Prostate gland (tissue), 2 donors: ENCODE measurements around the gene DISP3. TPM values are rescaled to one million over a fixed set of nuclear protein-coding genes. Genes with fewer than 3 reads are reported as not detected.

Source experiments
- DNase-seq: peaks from one replicate; pipeline ENCODE4 v3.0.0-alpha.2; 2019; ENCODE audit warnings: low spot score
- H3K27ac ChIP-seq, 2 donors: fragments of 200-600 bp; sonication (generic); 2 replicates each; pipeline ENCODE4 v1.5.1; 2017 to 2019
- H3K27me3 ChIP-seq: fragments of 200-600 bp; sonication (generic); replicated peaks from 2 replicates; pipeline ENCODE4 v1.5.1; 2019; ENCODE audit not compliant: insufficient read depth
- H3K36me3 ChIP-seq, 2 donors: fragments of 200-600 bp; sonication (generic); 1 replicate in 1 of 2; 2 replicates in 1 of 2; pipeline versions ENCODE4 v1.5.1 to v1.8.1; 2017 to 2019
- H3K4me1 ChIP-seq: fragments of 200-600 bp; sonication (generic); replicated peaks from 2 replicates; pipeline ENCODE4 v1.5.1; 2019
- H3K4me3 ChIP-seq, 2 donors: fragments of 200-600 bp; sonication (generic); 2 replicates each; pipeline ENCODE4 v1.5.1; 2017 to 2019
- H3K9me3 ChIP-seq: fragments of 200-600 bp; sonication (generic); 2 replicates; pipeline ENCODE4 v1.5.1; 2017
- POLR2A ChIP-seq: fragments of 450-650 bp; IDR thresholded peaks from one replicate; pipeline ENCODE4 v1.6.1; 2016; ENCODE audit warnings: antibody characterized with exemption, mild to moderate bottlenecking
- POLR2AphosphoS5 ChIP-seq: sonication (generic); formaldehyde crosslinking; IDR thresholded peaks from one replicate; pipeline ENCODE4 v1.6.1; 2017; ENCODE audit warnings: antibody characterized with exemption
- WGBS: methylation state at CpG from one replicate; pipeline ENCODE4 v1.1.5; 2018; 5-methylcytosine and 5-hydroxymethylcytosine counted together
- intact Hi-C: fragments of 100-400 bp; cut with DNase I; formaldehyde crosslinking; loops from one replicate; pipeline ENCODE4 v1.14.2; 2022
- total RNA-seq, 2 donors: library from RNA; depleted of rRNA; stranded (reverse); fragments of >200 nt; gene quantifications; one replicate each; pipeline ENCODE4 v1.1.0, GENCODE V29; 2016
- TF ChIP-seq, protein P1 (sequence below), 4 experiments: fragments of 200-600 bp in 2 of 4; fragments of 450-650 bp in 2 of 4; sonication (generic) in 2 of 4; IDR thresholded peaks; 1 replicate in 3 of 4; 2 replicates in 1 of 4; pipeline ENCODE4 v1.5.1; 2016 to 2019; ENCODE audit warnings: antibody characterized with exemption in 4 of 4, mild to moderate bottlenecking in 2 of 4, moderate library complexity in 2 of 4

Gene DISP3
- total RNA-seq, 2 donors from 2014 or later = 0.80 to 1.7 TPM

DNA sequence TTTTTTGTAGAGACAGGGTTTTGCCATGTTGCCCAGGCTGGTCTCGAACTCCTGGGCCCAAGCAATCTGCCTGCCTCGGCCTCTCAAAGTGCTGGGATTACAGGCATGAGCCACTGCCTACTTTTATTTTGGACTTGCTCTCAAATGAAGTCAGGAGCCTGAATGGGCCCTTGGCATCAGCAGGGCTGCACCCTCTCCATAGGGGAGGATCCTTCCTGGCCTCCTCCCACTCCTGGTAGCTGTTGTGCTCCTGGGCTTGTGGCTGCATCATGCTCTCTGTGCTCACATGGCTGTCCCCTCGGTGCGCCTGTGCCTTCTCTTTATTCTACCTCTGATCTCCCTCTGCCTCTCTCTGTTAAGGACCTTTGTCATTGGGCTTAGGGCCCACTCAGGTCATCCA is 46.4 kb upstream of the DISP3 start:
- intact Hi-C loops = no loop called here
- DNase-seq = no peak
- WGBS = 87% methylated on average over 4 of the region's 4 CpGs
- Histone ChIP-seq H3K36me3 (no peaks in the 10 kb centered on the region), H3K4me3 (no peak overlapping the region), H3K4me1 (no peaks in the 10 kb centered on the region), H3K9me3 (no peaks in the 10 kb centered on the region), H3K27me3 (no peaks in the 10 kb centered on the region), H3K27ac (no peak overlapping the region)
- TF ChIP-seq POLR2A = no peak
- TF ChIP-seq, protein P1, sequence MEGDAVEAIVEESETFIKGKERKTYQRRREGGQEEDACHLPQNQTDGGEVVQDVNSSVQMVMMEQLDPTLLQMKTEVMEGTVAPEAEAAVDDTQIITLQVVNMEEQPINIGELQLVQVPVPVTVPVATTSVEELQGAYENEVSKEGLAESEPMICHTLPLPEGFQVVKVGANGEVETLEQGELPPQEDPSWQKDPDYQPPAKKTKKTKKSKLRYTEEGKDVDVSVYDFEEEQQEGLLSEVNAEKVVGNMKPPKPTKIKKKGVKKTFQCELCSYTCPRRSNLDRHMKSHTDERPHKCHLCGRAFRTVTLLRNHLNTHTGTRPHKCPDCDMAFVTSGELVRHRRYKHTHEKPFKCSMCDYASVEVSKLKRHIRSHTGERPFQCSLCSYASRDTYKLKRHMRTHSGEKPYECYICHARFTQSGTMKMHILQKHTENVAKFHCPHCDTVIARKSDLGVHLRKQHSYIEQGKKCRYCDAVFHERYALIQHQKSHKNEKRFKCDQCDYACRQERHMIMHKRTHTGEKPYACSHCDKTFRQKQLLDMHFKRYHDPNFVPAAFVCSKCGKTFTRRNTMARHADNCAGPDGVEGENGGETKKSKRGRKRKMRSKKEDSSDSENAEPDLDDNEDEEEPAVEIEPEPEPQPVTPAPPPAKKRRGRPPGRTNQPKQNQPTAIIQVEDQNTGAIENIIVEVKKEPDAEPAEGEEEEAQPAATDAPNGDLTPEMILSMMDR (IDR thresholded peaks at IDR 0.05) = no peak
- TF ChIP-seq POLR2AphosphoS5 = no peak

DNA sequence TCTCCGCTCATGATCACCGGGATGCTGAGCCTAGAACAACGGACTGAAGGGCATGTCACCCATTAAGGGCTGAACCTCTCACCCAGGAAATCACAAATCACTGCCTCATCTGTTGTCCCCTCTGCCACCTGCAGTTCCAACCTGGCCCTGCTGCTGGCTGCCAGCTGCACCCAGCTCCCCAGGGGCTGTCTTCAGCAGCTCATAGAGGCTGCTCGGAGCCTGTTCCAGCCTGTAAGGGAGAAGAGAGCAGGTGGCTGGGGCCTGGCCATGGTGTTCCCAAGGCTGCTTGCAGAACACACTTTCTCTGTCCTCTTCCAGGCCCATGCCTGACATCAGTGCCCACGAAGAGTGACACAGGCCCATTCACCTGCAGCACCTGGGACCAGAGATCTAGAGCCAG is 44.5 kb upstream of the DISP3 start:
- intact Hi-C loops = no loop called here
- Histone ChIP-seq H3K36me3 (no peaks in the 10 kb centered on the region), H3K27me3 (no peaks in the 10 kb centered on the region), H3K4me1 (no peaks in the 10 kb centered on the region), H3K27ac (no peak overlapping the region), H3K9me3 (no peaks in the 10 kb centered on the region), H3K4me3 (no peak overlapping the region)
- TF ChIP-seq, protein P1 (IDR thresholded peaks at IDR 0.05) = no peak
- TF ChIP-seq POLR2AphosphoS5 (no peak), POLR2A (no peak)
- DNase-seq = no peak
- WGBS = 63% methylated on average over 4 of the region's 5 CpGs

DNA sequence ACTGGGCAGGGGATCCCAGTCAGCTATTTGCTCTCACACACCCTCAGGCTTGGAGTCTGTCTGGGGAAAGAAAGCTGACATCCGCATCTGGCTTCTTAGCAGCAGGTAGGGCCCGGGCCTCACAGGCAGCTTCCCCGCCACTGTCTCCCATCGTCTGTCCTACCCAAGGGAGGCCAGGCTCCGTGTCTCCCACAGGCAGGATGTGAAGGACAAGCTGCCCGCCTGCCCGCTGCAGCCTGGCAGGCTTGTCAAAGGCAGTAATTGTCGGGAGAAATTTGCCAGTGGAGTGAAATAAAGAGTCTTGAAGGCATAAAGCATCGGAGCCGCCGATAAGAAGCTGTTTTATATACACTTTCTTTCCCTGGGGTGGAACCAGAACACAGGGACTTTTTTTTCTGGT is 44.0 kb upstream of the DISP3 start:
- Histone ChIP-seq H3K36me3 (no peaks in the 10 kb centered on the region), H3K4me1 (no peaks in the 10 kb centered on the region), H3K4me3 (no peak overlapping the region), H3K27me3 (no peaks in the 10 kb centered on the region), H3K9me3 (no peaks in the 10 kb centered on the region), H3K27ac (no peak overlapping the region)
- 81% methylated on average over 11 of the region's 11 CpGs for WGBS
- intact Hi-C loops = no loop called here
- DNase-seq = no peak
- TF ChIP-seq, protein P1 (IDR thresholded peaks at IDR 0.05) = no peak
- TF ChIP-seq POLR2A = no peak
- no peak for TF ChIP-seq POLR2AphosphoS5

DNA sequence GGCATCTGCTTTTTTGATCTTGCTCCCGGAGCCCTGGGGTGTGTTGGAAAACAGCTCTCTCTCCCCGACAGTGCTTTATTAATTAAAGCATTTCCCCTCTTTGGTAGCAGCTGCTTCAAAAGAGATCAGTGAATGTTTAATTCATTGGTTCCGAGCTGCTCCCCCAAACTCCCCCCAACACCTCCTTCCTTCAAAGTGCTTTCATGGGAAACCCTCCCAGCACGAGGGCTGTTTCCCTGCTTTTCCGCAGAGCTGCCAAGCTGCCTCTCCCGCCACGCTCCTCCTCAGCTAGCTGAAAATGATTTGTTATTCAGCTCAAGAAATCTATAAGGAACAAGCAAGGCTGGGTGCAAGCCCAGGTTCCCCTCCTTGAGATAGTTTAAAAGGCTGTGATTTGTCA is 40.0 kb upstream of the DISP3 start:
- Histone ChIP-seq H3K27ac (no peak overlapping the region), H3K27me3 (no peaks in the 10 kb centered on the region), H3K4me1 (no peaks in the 10 kb centered on the region), H3K9me3 (no peaks in the 10 kb centered on the region), H3K36me3 (no peaks in the 10 kb centered on the region), H3K4me3 (no peak overlapping the region)
- TF ChIP-seq POLR2AphosphoS5 (no peak), POLR2A (no peak)
- TF ChIP-seq, protein P1 (IDR thresholded peaks at IDR 0.05) = no peak
- WGBS = 48% methylated on average over 7 of the region's 7 CpGs
- no peak for DNase-seq
- intact Hi-C loops = no loop called here

DNA sequence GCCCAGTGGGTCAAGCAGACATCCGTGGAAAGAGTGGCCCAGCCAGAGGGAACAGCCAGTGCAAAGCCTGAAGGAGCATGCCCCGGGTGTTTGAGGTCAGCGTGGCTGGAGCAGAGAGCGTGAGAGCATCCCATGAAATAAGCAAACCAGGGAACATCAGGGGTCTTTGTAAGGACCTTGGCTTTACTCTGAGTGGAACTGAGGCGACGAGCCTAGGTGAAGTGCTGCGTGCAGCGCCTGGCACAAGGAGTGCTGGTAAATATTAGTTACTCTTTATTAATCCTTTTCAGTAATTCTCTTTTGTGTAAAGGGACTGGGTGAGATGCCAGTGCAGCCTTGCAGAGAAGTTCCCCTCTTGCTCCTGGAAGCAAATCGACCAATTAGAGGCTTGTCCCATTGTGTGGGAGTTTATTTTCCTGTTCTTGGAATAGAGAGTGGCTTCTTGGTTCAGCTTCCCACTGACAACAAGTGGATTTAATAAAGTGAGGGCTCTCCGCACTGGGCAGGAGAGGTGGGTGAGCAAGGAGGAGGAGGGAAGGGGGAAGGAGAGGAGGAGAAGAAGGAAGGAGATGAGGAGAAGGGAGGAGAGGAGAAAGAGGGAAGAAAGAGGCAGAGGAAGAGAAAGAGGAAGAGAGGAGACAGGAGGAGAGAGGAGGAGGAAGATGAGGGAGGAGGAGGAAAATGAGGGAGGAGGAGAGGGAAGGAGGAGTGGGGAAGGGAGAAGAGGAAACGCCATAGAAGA is 37.6 kb upstream of the DISP3 start:
- Histone ChIP-seq H3K36me3 (no peaks in the 10 kb centered on the region), H3K4me1 (no peaks in the 10 kb centered on the region), H3K4me3 (no peak overlapping the region), H3K27me3 (no peaks in the 10 kb centered on the region), H3K27ac (no peak overlapping the region), H3K9me3 (no peaks in the 10 kb centered on the region)
- TF ChIP-seq, protein P1 (IDR thresholded peaks at IDR 0.05) = no peak
- no peak for TF ChIP-seq POLR2AphosphoS5
- TF ChIP-seq POLR2A = no peak
- WGBS = 51% methylated on average over 11 of the region's 11 CpGs
- DNase-seq = no peak
- intact Hi-C loops = no loop called here
